ENCODE measurements around the gene DLX2.
A peak's percentile ranks its signal among the peaks of the same experiment; 100 is the strongest.

The DLX2 gene

DNA sequence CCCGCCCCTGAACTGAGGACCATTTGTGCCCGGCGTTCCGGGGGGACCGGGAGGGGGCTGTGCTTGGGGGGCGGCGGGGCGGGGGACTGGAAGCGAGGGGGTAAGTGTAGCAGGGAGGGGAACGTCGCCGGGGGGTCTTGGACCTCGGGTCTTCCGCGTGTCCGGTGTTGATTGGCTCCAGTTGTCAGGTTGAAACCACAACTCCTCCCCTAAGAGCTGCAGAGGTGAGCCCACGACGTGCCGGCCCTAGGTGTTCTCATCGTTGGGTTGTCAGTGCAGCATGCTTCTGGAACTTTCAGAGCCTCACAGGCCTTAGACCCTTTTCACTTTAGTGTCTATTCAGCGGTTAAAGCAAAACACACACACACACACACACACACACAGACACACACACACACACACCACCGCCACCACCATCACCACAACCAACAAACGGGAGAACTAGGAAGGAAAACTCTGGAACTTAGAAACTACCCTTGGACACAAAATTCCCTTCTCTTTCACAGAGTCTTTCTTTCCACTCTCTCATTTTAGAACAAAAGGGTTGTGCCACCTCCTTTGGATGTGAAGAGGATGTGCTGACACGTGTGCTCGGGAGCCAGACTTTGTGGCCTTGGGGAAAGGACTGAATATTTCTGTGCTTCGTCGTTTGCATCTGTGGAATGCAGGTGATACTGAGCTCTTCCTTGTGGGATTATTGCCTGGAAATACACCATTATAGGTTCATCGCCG is 6.7 kb upstream of the DLX2 start:
- DNase-seq = no peak
- intact Hi-C loops (cut with DNase I) = loop anchor here (5.0 kb wide), 1 partner anchor 407 kb away; no protein-coding TSS in a partner anchor

DNA sequence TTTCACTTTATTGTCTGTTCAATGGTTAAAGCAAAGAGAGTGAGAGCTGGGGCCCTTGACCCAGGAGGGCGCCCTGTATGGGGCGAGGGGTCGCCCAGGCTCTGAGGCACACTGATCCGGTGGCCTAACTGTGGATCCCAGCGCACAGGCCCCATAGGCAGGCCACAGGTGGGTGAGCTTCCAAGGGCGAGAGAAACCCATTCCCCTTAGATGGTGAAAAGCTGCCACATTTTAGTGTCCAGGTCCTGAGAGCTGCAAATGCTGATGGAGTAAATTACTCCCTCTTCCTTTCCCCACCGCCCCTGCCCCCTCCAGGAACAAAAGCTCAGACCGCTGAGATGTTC is 5.9 kb upstream of the DLX2 start:
- no peak for DNase-seq
- intact Hi-C loops (cut with DNase I) = loop anchor here (5.0 kb wide), 1 partner anchor 406 kb away; no protein-coding TSS in a partner anchor

DNA sequence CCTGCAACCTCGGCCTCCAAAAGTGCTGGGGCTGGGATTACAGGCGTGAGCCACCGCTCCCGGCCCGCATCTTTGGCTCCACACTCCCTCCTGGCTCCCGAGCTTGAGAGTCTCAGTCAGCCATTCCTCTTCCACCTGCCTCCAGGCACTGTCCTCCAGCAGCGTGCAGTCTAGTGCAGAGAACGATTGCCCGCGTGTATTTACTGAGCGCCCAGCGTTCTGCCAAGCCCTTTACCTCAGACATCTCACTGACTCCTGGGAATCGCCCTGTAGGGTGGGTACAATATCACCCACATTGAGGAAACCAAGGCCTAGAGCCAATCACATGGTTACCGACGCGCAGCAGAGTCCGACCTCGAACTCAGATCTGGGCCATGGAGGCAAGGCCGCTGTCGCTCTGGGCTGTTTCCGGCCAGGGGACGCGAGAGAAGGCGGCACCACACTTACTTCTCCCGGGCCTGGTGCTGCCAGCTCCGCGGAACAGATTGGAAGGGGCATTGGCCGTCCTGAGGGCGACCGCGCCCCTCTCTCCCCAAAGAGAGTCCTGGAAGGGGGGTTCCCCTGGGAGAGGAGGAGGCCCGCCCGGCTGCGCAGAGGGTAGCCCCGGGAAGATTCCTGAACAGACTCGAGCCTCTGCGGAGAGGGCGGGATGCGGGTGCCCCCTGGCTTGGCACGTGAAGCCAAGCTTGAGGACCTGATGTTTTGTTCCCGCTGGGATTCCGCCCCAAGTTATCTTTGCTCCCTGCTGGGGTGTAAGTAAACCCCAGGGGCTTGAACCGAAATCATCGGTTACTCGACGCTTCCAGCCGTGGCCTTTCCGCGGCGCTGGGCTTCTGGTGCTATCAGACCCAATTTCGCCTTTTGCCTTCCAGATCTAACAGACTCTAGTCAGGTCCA is 5.2 kb upstream of the DLX2 start:
- DNase-seq = peak in 1 of 10 donors; percentile 68
- intact Hi-C loops (cut with DNase I) = loop anchor here (5.0 kb wide), 1 partner anchor 406 kb away; no protein-coding TSS in a partner anchor

DNA sequence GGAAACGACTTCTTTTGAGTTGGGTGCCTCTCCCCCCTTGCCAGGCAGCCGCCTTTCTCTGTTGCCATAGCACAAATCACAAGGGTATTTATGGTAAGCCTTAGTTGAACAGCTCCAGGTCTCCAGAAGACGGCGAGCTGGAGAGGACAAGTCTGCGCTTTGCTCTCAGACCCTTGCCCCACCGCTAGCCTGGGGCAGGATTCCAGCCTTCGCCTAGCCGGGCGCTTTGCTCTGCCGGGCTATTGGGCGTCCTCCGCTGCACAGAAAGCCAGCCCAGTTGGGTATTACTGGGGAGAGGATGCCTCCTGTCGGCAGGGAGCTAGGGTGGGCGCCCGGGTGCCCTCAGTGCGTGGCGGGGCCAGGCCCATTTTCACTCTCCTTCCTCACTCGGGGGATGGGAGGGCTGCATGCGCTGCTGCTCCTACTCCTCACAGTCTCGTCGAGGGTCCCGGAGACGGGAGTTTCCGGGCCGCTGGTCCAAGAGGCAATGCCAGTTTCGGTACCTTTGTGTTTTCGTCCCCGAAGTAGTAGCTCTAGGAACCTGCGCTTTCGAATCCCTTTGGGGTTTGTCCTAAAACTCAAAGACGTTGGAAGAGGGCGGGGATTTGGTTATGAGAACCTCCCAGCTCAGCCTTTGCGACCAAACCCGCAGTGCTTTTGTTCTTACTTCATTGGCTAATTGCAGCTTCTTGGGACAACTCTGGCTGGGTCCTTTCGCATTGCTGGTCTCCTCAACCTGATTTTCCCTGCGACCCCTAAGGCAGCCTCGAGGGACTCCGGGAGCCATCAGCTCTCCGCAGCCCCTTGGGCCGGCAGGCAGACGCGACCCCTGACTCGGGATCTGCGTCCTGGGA is 3.6 kb upstream of the DLX2 start:
- DNase-seq = peak in 1 of 10 donors; percentile 65
- intact Hi-C loops (cut with DNase I) = loop anchor here (5.0 kb wide), 1 partner anchor 404 kb away; no protein-coding TSS in a partner anchor

DNA sequence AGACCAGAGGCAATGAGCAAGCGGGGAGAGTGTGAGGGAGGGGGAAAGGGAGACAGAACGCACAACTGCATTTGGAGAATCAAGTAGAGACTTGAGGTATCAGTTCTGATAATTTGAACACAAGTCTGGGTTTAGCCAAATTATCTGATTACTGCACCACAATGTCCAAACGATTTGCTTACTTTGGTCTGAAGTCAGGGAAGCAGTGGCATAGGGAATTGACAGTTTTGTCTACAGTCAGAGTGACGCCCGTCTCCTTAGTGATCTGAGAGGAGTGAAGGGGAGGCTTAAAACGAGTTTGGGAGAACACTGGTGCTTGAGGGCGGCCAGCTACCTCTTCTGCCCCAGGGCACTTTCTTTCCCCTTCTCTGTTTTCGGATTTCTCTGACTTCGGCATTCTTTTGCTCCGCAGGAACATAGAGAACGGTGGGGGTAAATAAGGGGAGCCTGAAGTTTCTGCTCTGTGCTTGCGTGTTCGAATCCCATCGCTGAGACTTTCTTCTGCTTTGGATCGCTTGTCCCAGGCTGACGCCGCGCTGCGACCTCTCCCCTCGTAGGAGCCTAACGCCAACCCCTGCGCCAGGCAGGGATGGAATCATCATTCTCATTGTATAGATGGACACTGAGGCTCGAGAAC is 2.9 kb upstream of the DLX2 start:
- DNase-seq = no peak
- intact Hi-C loops (cut with DNase I) = loop anchor here (5.0 kb wide), 1 partner anchor 403 kb away; no protein-coding TSS in a partner anchor

GRCh38 chr2:172103471-172104272 is 972 bp upstream of the DLX2 start:
- peak in 8 of 10 donors; percentile 68 to 96 (median 79) for DNase-seq

DNA sequence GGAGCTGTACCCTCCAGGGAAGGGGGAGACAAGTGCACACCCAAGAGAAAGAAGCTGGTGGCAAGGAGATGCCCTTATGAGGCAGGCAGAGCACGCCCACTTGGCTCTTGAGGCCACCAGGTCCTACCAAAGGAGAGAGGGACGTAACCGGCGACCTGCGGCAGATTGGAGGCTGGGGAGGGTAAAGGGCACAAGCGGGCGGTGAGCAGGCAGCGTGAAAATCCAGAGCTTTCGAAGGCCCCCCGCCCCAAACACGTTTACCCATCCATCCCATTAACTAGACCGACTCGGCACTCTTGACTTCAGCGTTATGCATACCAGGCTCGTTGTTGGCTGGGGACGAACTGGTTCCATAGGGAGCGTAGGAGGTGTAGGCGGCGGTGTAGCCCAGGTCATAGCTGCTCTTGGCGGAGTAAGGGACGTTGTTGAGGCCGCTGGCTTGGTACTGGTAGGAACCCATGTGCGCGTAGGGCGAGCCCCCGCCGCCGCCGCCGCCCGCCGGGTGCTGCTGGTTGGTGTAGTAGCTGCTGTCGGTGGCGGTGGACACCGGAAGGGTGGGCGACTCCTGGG is 794 bp downstream of the DLX2 start:
- intact Hi-C loops (cut with DNase I) = loop anchor here (5.0 kb wide), 1 partner anchor 290 kb away; no protein-coding TSS in a partner anchor
- no peak for DNase-seq

More at GRCh38 chr2:172103471-172104272, 972 bp upstream of the DLX2 start:
- intact Hi-C loops (cut with DNase I) = loop anchor here (5.0 kb wide), 1 partner anchor 291 kb away; no protein-coding TSS in a partner anchor

GRCh38 chr2:172100935-172101820 is 1.5 kb downstream of the DLX2 start:
- DNase-seq = no peak
- intact Hi-C loops (cut with DNase I) = loop anchor here (5.0 kb wide), 1 partner anchor 289 kb away; no protein-coding TSS in a partner anchor

- no peak for DNase-seq
- intact Hi-C loops (cut with DNase I) = loop anchor here (5.0 kb wide), 1 partner anchor 288 kb away; no protein-coding TSS in a partner anchor
Observed at GRCh38 chr2:172100080-172100934, 2.4 kb downstream of the DLX2 start.

DNA sequence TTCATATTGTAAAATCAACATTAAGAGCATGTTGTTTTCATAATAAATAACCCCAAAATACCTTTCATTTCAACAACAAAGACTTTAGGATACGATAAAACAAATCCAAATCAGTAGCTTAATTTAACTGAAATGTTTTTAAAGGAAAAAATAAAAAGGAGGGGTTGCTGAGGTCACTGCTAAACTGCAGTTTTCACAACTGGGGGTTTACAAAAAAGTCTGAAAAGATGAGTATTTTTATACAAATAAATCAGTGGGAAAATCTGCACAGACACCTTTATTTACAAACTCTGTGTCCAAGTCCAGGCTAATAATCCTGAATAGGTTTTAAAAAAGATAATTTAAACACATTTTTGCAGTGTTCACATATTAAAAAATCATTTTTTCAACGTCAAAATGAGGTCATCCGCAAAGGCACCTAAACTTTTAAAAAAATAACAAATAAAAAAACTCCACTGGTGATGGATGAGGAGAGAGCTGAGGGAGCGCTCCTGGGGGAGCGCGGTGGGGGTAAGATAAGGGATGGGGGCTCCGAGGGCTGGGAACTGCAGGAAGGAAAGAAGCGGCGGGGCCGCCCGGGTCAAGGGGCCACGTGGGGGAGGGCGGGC is 3.1 kb downstream of the DLX2 start:
- intact Hi-C loops (cut with DNase I) = loop anchor here (5.0 kb wide), 1 partner anchor 287 kb away; no protein-coding TSS in a partner anchor
- DNase-seq = no peak

- no peak for DNase-seq
- intact Hi-C loops (cut with DNase I) = no loop called here
Observed at GRCh38 chr2:172098650-172099471, 3.8 kb downstream of the DLX2 start.

DNA sequence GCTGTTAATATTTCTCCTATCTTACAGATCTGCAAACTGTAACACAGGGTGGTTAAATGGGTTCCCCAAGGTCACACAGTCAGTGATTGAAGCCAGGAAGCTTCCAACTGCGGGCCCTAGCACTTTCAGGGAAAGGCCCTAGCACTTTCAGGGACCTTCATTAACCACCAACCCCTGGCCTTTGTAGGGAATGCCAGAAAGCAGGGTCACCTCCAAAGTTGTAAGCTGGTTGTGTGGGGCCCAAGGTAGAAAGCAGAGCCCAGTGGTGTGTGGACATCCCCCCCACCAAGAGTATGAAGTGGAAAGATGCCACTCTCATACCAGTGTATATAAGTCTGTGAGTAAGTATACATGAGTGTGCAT is 4.4 kb downstream of the DLX2 start:
- no peak for DNase-seq
- intact Hi-C loops (cut with DNase I) = no loop called here

GRCh38 chr2:172097557-172098131 is 5.1 kb downstream of the DLX2 start:
- no peak for DNase-seq
- intact Hi-C loops (cut with DNase I) = no loop called here

- DNase-seq = peak in 1 of 10 donors; percentile 55
- intact Hi-C loops (cut with DNase I) = no loop called here
Observed at GRCh38 chr2:172096626-172097547, 5.8 kb downstream of the DLX2 start.
